ENCODE results near the gene PEAK3. TPM values are rescaled to one million over a fixed set of nuclear protein-coding genes. Genes with fewer than 3 reads are reported as not detected.

The PEAK3 gene
- total and polyA plus RNA-seq, 7 donors, result under 0.01 to 0.82 (median 0.55) TPM

DNA sequence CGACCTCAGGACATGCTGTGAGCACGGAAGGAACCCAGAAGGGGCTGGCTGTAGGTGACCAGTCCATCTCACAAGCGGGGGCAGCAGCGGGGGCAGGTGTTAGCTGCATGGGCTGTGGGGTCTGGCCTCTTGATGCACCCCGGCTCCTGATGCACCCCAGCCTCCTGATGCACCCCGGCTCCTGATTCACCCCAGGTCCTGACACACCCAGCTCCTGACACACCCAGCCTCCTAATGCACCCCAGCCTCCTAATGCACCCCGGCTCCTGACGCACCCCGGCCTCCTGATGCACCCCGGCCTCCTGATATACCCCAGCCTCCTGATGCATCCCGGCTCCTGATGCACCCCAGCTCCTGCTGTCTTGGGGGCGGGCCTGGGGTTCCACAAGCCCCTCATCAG is 39.0 kb upstream of the PEAK3 start:
- Histone ChIP-seq H3K36me3 (peaks cover 0 to 47% (median 14%) of the 10 kb centered on the region in 4 donors), H3K4me1 (peaks cover 0 to 4% (median 0%) of the 10 kb centered on the region in 4 donors), H3K27ac (no peak overlapping the region), H3K4me3 (no peak overlapping the region), H3K9me3 (no peaks in the 10 kb centered on the region), H3K27me3 (no peaks in the 10 kb centered on the region)
- 88 to 89% methylated on average over 12 of the region's 12 CpGs for WGBS, 2 donors
- no peak for DNase-seq
- intact Hi-C loops (cut with DNase I), result no loop called here
- TF ChIP-seq POLR2A (IDR thresholded peaks at IDR 0.05), result no peak
- no peak for TF ChIP-seq EP300 (IDR thresholded peaks at IDR 0.05)
- TF ChIP-seq, protein P1, sequence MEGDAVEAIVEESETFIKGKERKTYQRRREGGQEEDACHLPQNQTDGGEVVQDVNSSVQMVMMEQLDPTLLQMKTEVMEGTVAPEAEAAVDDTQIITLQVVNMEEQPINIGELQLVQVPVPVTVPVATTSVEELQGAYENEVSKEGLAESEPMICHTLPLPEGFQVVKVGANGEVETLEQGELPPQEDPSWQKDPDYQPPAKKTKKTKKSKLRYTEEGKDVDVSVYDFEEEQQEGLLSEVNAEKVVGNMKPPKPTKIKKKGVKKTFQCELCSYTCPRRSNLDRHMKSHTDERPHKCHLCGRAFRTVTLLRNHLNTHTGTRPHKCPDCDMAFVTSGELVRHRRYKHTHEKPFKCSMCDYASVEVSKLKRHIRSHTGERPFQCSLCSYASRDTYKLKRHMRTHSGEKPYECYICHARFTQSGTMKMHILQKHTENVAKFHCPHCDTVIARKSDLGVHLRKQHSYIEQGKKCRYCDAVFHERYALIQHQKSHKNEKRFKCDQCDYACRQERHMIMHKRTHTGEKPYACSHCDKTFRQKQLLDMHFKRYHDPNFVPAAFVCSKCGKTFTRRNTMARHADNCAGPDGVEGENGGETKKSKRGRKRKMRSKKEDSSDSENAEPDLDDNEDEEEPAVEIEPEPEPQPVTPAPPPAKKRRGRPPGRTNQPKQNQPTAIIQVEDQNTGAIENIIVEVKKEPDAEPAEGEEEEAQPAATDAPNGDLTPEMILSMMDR (IDR thresholded peaks at IDR 0.05), result no peak
- TF ChIP-seq POLR2AphosphoS5 (IDR thresholded peaks at IDR 0.05), result no peak

DNA sequence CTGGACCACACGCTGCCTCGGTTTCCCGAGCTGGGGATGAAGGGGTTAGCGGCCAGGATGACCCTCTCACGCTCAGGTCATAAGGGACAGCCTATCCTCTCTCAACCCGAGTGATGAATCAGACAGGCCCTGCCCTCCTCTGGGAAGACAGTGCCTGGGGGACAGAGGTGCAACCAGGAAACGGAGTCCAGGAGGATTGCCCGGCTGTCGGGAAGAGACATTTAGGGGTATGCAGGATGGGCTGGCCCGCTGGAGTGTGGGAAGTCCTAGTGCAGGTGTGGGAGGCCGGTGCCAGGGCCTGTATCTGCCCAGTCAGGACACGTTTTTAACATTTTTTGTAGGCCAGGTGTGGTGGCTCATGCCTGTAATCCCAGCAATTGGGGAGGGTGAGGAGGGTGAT is 38.1 kb upstream of the PEAK3 start:
- Histone ChIP-seq H3K27ac (no peak overlapping the region), H3K4me1 (peaks cover 0 to 8% (median 0%) of the 10 kb centered on the region in 4 donors), H3K36me3 (peaks cover 0 to 40% (median 14%) of the 10 kb centered on the region in 4 donors), H3K9me3 (peaks cover 0 to under 1% (median under 1%) of the 10 kb centered on the region in 4 donors), H3K27me3 (no peaks in the 10 kb centered on the region), H3K4me3 (no peak overlapping the region)
- TF ChIP-seq, protein P1 (IDR thresholded peaks at IDR 0.05), result no peak
- TF ChIP-seq POLR2A (IDR thresholded peaks at IDR 0.05), result no peak
- TF ChIP-seq POLR2AphosphoS5 (IDR thresholded peaks at IDR 0.05), result no peak
- no peak for TF ChIP-seq EP300 (IDR thresholded peaks at IDR 0.05)
- WGBS, 2 donors, result 74 to 81% methylated on average over 12 of the region's 12 CpGs
- DNase-seq, result no peak
- intact Hi-C loops (cut with DNase I), result no loop called here

DNA sequence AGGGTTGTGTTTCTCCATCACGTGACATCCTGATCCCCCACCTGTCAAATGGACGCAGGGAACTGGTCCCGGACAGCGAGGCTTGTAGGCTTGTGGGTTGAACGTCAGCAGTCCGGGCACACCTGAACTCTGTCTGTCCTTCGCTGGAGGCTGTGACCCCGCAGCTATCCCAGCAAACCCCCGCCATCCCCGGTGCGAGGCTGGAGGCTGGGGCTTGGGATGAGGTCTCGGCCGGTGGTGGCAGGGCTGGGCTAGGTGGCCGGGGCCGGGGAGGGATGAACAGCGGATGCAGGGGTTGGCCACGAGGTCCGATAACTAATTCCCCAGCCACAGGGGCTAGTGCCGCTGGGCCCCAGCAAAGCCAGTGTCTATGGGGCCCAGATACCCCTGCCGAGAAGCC is 37.6 kb upstream of the PEAK3 start:
- intact Hi-C loops (cut with DNase I), result loop anchor here (5.0 kb wide), 1 partner anchor 162 kb away; no protein-coding TSS in a partner anchor
- Histone ChIP-seq H3K27me3 (no peaks in the 10 kb centered on the region), H3K4me3 (no peak overlapping the region), H3K36me3 (peaks cover 0 to 37% (median 11%) of the 10 kb centered on the region in 4 donors), H3K4me1 (peaks cover 0 to 8% (median 0%) of the 10 kb centered on the region in 4 donors), H3K9me3 (peaks cover 0 to 5% (median 2%) of the 10 kb centered on the region in 4 donors), H3K27ac (no peak overlapping the region)
- no peak for DNase-seq
- no peak for TF ChIP-seq POLR2AphosphoS5 (IDR thresholded peaks at IDR 0.05)
- TF ChIP-seq EP300 (IDR thresholded peaks at IDR 0.05), result no peak
- TF ChIP-seq POLR2A (IDR thresholded peaks at IDR 0.05), result no peak
- TF ChIP-seq, protein P1 (IDR thresholded peaks at IDR 0.05), result no peak
- WGBS, 2 donors, result 91 to 94% methylated on average over 20 of the region's 20 CpGs

DNA sequence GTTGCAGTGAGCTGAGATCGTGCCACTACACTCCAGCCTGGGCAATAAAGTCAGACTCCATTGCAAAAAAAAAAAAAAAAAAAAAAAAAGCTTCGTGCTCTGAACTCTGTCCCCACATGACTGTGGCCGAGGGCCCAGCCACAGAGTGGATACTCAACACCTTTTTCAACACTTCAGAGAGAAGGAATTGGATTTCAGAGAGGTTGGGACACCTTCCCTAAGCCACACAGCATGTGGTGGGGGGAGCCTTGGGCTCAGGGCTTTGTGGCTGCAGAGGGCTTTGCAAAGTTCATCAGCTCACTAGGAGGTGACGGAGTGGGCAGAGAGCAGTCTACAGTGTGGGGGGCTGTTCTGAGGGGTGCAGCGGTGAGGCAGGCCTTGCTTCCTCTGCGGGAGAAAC is 36.9 kb upstream of the PEAK3 start:
- DNase-seq, result no peak
- intact Hi-C loops (cut with DNase I), result loop anchor here (5.0 kb wide), 1 partner anchor 162 kb away; no protein-coding TSS in a partner anchor
- peaks cover 0 to 6% (median 2%) of the 10 kb centered on the region in 4 donors for H3K9me3 ChIP-seq
- H3K27me3 ChIP-seq, result no peaks in the 10 kb centered on the region
- H3K4me3 ChIP-seq, result no peak overlapping the region
- H3K4me1 ChIP-seq, result peaks cover 0 to 8% (median 0%) of the 10 kb centered on the region in 4 donors
- H3K27ac ChIP-seq, result no peak overlapping the region
- TF ChIP-seq EP300 (IDR thresholded peaks at IDR 0.05) (no peak), POLR2A (IDR thresholded peaks at IDR 0.05) (no peak), POLR2AphosphoS5 (IDR thresholded peaks at IDR 0.05) (no peak)
- TF ChIP-seq, protein P1 (IDR thresholded peaks at IDR 0.05), result no peak
- peaks cover 0 to 30% (median 7%) of the 10 kb centered on the region in 4 donors for H3K36me3 ChIP-seq
- WGBS, 2 donors, result 70 to 81% methylated on average over 6 of the region's 6 CpGs

Data from sigmoid colon (tissue), 7 donors.